ENCODE measurements around the gene HGD. TPM values are rescaled to one million over a fixed set of nuclear protein-coding genes. Genes with fewer than 3 reads are reported as not detected.
A peak's percentile ranks its signal among the peaks of the same experiment; 100 is the strongest.

Gene HGD
- total and polyA plus RNA-seq, 2 of the 13 experiments (the other 11 are each of a cell fraction or from before 2014, with no cell fraction given) = 265 to 398 TPM

DNA sequence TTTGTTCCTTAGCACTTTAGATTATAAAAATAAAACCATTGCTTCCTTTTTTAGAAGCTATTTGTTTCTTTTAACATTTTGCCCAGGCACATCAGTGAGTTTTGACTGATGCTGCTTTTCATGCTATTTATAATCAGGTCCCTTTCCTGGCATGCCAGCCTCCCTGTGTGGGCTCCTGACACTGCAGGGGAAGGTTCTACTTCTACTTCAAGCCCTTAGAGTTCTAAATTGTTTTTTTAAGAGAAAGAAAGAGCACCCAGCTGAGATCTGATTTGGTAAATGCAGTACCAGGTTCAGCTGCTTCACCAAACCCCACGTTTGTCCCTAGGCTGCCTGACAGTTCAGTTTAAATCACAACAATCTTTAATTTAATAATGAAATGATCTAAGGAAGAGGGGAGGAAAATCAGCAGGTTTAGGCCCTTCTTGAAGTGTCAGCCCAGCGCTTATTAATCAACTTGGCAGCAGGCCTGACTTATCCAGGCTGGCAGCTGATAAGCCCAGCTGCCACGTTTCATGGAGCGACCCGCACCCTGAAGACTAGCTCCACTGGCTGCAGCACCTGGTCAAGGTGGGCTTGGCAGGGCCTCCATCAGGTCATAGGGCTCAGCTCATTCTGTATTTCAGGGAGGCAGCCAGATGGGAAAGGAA is 29.0 kb downstream of the HGD start:
- ATAC-seq (no peak), DNase-seq (ENCODE audit: low spot score) (no peak), FAIRE-seq (no peak)
- in situ Hi-C loops (cut with HindIII; ENCODE audit: extremely low pct_ligation_motif_present, low pct_unique_long_range_greater_than_20kb) (no loop called here), intact Hi-C loops (cut with micrococcal nuclease; ENCODE audit: unreplicated experiment) (no loop called here)
- Histone ChIP-seq H2AFZ (ENCODE audit: low read length) (no peak overlapping the region), H3K27ac (ENCODE audit: extremely low read length, insufficient read depth, low read length) (no peak overlapping the region), H3K4me1 (ENCODE audit: insufficient read depth, low read length) (peaks cover 26% of the 10 kb centered on the region), H3K9me3 (ENCODE audit: low read length) (no peaks in the 10 kb centered on the region), H3K79me2 (ENCODE audit: insufficient read depth, low read length) (peaks cover 4% of the 10 kb centered on the region), H4K20me1 (ENCODE audit: insufficient read depth, low read length) (peaks cover 25% of the 10 kb centered on the region; the same call in 1 of the 2 replicates), H3K9ac (ENCODE audit: insufficient read depth, low read depth, low read length) (no peak overlapping the region), H3K27me3 (ENCODE audit: control insufficient read depth in 1 of 2, insufficient read depth in 2 of 2, low read length in 2 of 2) (no peaks in the 10 kb centered on the region), H3K4me2 (ENCODE audit: low read depth, low read length) (no peak overlapping the region), H3K4me3 (replicated peaks in 1 of 3; ENCODE audit: insufficient read depth in 1 of 3, low read depth in 2 of 3, low read length in 3 of 3) (no peak overlapping the region), H3K36me3 (replicated peaks in 1 of 2; ENCODE audit: control insufficient read depth in 1 of 2, insufficient read depth in 2 of 2, low read length in 2 of 2) (peaks cover 34 to 88% of the 10 kb centered on the region in 2 experiments)
- TF ChIP-seq RBM22 (optimal IDR thresholded peaks at IDR 0.05; ENCODE audit: low read length) (peak; percentile 19), ZNF549 (CRISPR knock-in tag; IDR thresholded peaks at IDR 0.05) (no peak)
- CTCF ChIA-PET (ENCODE audit: low intra/inter-chr PET ratio, low total read pairs) = no interaction called here
- POLR2A ChIA-PET = interaction anchor here (1.6 kb wide), 1 partner anchor 22 kb away, joined by 3 read pairs; no protein-coding TSS in a partner anchor
- no TSS peak for BruUV-seq (replicated peaks)
- 98% methylated on average over 2 of the region's 5 CpGs for WGBS (ENCODE audit: low lambda C conversion rate)

DNA sequence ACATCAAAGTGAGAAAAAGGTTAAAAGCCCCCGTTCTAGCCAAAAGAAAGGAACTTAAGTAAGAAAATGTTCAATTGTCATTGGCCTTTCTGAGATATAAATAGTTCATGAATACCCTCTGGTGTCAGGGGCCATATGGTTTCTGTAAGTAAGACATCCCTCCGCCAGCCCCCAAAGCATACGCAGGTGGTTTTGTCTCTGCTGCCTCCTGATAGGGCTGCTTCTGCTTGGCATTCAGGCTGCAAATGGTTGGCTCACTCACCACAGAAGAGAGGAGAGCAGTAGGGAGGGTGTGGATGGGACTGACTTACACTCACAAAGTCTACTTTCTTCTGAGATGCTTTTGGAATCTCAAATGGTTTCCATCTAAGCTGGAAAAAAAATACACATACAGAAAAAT is 29.8 kb downstream of the HGD start:
- TF ChIP-seq ZSCAN21 (CRISPR knock-in tag; IDR thresholded peaks at IDR 0.05; ENCODE audit: borderline replicate concordance) (no peak), CREB1 (IDR thresholded peaks at IDR 0.05) (no peak), CREB1 (CRISPR knock-in tag; IDR thresholded peaks at IDR 0.05) (no peak), SIN3B (IDR thresholded peaks at IDR 0.05; ENCODE audit: low read length) (no peak), ZNF850 (CRISPR knock-in tag; conservative IDR thresholded peaks at IDR 0.05) (no peak), ZNF329 (CRISPR knock-in tag; IDR thresholded peaks at IDR 0.05; ENCODE audit: low read depth) (no peak), ATF1 (CRISPR knock-in tag; IDR thresholded peaks at IDR 0.05) (no peak), NFYC (CRISPR knock-in tag; IDR thresholded peaks at IDR 0.05) (no peak), KLF9 (CRISPR knock-in tag; IDR thresholded peaks at IDR 0.05; ENCODE audit: low read depth) (no peak), ZNF616 (CRISPR knock-in tag; IDR thresholded peaks at IDR 0.05; ENCODE audit: low read depth) (no peak), ZNF792 (CRISPR knock-in tag; IDR thresholded peaks at IDR 0.05) (no peak)
- TF ChIP-seq, protein P1, sequence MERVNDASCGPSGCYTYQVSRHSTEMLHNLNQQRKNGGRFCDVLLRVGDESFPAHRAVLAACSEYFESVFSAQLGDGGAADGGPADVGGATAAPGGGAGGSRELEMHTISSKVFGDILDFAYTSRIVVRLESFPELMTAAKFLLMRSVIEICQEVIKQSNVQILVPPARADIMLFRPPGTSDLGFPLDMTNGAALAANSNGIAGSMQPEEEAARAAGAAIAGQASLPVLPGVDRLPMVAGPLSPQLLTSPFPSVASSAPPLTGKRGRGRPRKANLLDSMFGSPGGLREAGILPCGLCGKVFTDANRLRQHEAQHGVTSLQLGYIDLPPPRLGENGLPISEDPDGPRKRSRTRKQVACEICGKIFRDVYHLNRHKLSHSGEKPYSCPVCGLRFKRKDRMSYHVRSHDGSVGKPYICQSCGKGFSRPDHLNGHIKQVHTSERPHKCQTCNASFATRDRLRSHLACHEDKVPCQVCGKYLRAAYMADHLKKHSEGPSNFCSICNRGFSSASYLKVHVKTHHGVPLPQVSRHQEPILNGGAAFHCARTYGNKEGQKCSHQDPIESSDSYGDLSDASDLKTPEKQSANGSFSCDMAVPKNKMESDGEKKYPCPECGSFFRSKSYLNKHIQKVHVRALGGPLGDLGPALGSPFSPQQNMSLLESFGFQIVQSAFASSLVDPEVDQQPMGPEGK (CRISPR knock-in tag; IDR thresholded peaks at IDR 0.05) = no peak
- over 99% methylated on average over 3 of the region's 3 CpGs for WGBS (ENCODE audit: low lambda C conversion rate)
- H4K20me1 ChIP-seq (ENCODE audit: insufficient read depth, low read length) = peaks cover 22% of the 10 kb centered on the region; the same call in 1 of the 2 replicates
- peaks cover 4% of the 10 kb centered on the region for H3K79me2 ChIP-seq (ENCODE audit: insufficient read depth, low read length)
- H3K36me3 ChIP-seq (replicated peaks in 1 of 2; ENCODE audit: control insufficient read depth in 1 of 2, insufficient read depth in 2 of 2, low read length in 2 of 2) = peaks cover 35 to 88% of the 10 kb centered on the region in 2 experiments
- FAIRE-seq (no peak), ATAC-seq (no peak), DNase-seq (ENCODE audit: low spot score) (no peak)
- no peak overlapping the region for H3K27ac ChIP-seq (ENCODE audit: extremely low read length, insufficient read depth, low read length)
- BruUV-seq (replicated peaks) = no TSS peak
- ChIA-PET POLR2A (interaction anchor here (1.6 kb wide), 1 partner anchor 22 kb away, joined by 3 read pairs; no protein-coding TSS in a partner anchor), CTCF (ENCODE audit: low intra/inter-chr PET ratio, low total read pairs) (no interaction called here)
- H3K4me1 ChIP-seq (ENCODE audit: insufficient read depth, low read length) = peaks cover 26% of the 10 kb centered on the region
- no peak overlapping the region for H3K9ac ChIP-seq (ENCODE audit: insufficient read depth, low read depth, low read length)
- H3K27me3 ChIP-seq (ENCODE audit: control insufficient read depth in 1 of 2, insufficient read depth in 2 of 2, low read length in 2 of 2) = no peaks in the 10 kb centered on the region
- in situ Hi-C loops (cut with HindIII; ENCODE audit: extremely low pct_ligation_motif_present, low pct_unique_long_range_greater_than_20kb) = no loop called here
- no peak overlapping the region for H2AFZ ChIP-seq (ENCODE audit: low read length)
- H3K4me2 ChIP-seq (ENCODE audit: low read depth, low read length) = no peak overlapping the region
- H3K4me3 ChIP-seq (replicated peaks in 1 of 3; ENCODE audit: insufficient read depth in 1 of 3, low read depth in 2 of 3, low read length in 3 of 3) = no peak overlapping the region
- no peaks in the 10 kb centered on the region for H3K9me3 ChIP-seq (ENCODE audit: low read length)
- intact Hi-C loops (cut with micrococcal nuclease; ENCODE audit: unreplicated experiment) = no loop called here

Data from HepG2 (cell line).